ENCODE measurements around the gene KARS1.

DNA sequence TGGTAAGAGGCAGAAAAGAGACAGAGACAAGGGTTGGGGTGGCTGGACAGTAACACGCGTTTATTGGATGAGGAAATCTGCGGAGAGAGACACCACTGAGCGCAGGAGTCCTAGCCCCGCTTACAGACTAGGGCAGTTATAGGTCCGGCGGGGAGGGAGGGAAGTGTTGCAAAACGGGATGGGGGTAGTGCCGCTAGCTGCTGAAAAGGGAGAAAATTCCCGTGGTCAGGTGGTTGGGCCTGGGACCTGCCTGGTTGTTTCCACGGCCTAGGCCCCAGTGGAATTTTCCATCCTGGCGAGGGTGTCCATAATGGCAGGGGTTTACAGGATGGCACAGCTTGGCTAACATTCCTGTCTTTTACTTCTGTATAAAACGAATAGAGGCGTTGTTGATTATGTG lies 34.8 kb upstream of the KARS1 start:
- TF ChIP-seq, protein P1, sequence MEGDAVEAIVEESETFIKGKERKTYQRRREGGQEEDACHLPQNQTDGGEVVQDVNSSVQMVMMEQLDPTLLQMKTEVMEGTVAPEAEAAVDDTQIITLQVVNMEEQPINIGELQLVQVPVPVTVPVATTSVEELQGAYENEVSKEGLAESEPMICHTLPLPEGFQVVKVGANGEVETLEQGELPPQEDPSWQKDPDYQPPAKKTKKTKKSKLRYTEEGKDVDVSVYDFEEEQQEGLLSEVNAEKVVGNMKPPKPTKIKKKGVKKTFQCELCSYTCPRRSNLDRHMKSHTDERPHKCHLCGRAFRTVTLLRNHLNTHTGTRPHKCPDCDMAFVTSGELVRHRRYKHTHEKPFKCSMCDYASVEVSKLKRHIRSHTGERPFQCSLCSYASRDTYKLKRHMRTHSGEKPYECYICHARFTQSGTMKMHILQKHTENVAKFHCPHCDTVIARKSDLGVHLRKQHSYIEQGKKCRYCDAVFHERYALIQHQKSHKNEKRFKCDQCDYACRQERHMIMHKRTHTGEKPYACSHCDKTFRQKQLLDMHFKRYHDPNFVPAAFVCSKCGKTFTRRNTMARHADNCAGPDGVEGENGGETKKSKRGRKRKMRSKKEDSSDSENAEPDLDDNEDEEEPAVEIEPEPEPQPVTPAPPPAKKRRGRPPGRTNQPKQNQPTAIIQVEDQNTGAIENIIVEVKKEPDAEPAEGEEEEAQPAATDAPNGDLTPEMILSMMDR (IDR thresholded peaks at IDR 0.05) = no peak
- TF ChIP-seq POLR2A (IDR thresholded peaks at IDR 0.05) = no peak
